ENCODE results near the gene CCDC40. TPM values are rescaled to one million over a fixed set of nuclear protein-coding genes. Genes with fewer than 3 reads are reported as not detected.

The CCDC40 gene
- total RNA-seq, 1 experiment from 2014 or later = 7.5 TPM

GRCh38 chr17:79994602-79995001 is 41.8 kb upstream of the CCDC40 start:
- no peaks in the 10 kb centered on the region for H3K9me2 ChIP-seq (replicated peaks; ENCODE audit: low read length)
- DNase-seq = no peak
- CTCF ChIA-PET = interaction anchor here (1.0 to 1.5 kb wide), 2 partner anchors 14 to 107 kb away, joined by 3 to 4 read pairs; partner anchors contain the start of gene GAA
- no peak overlapping the region for H3K9ac ChIP-seq (ENCODE audit: low read length)
- H3K9me3 ChIP-seq (ENCODE audit: low read length) = no peaks in the 10 kb centered on the region
- no peak overlapping the region for H3K27ac ChIP-seq (ENCODE audit: low read length)
- TF ChIP-seq EZH2 (IDR thresholded peaks at IDR 0.05; ENCODE audit: low read length, unreplicated experiment) (no peak), EZH2phosphoT487 (IDR thresholded peaks at IDR 0.05; ENCODE audit: borderline replicate concordance, low read length) (no peak), CTCF (conservative IDR thresholded peaks at IDR 0.05; ENCODE audit: low read depth, low read length) (no peak)
- H3K79me2 ChIP-seq (ENCODE audit: low read length) = no peaks in the 10 kb centered on the region
- POLR2A ChIA-PET (ENCODE audit: unreplicated experiment) = interaction anchor here (0.7 kb wide), 1 partner anchor 1702 kb away, joined by 4 read pairs; no protein-coding TSS in a partner anchor
- no peaks in the 10 kb centered on the region for H3F3A ChIP-seq (ENCODE audit: low read length, unreplicated experiment)
- no peak for ATAC-seq
- no TSS peak for BruUV-seq (replicated peaks)
- no peak overlapping the region for H2AFZ ChIP-seq (ENCODE audit: low read length)
- intact Hi-C loops (cut with micrococcal nuclease) = loop anchor here (5.0 kb wide), 2 partner anchors 77 to 242 kb away; no protein-coding TSS in a partner anchor
- H3K4me2 ChIP-seq (ENCODE audit: low read length) = no peak overlapping the region
- no peak overlapping the region for H3K4me3 ChIP-seq (ENCODE audit: low read length)
- H4K20me1 ChIP-seq (ENCODE audit: low read length) = no peaks in the 10 kb centered on the region
- H3K4me1 ChIP-seq (ENCODE audit: insufficient read depth, low read length) = peaks cover 19% of the 10 kb centered on the region
- no peaks in the 10 kb centered on the region for H3K27me3 ChIP-seq (ENCODE audit: low read length)
- H3K36me3 ChIP-seq (ENCODE audit: low read depth, low read length) = no peaks in the 10 kb centered on the region

- H3F3A ChIP-seq (ENCODE audit: low read length, unreplicated experiment) = no peaks in the 10 kb centered on the region
- no peak overlapping the region for H3K9ac ChIP-seq (ENCODE audit: low read length)
- H4K20me1 ChIP-seq (ENCODE audit: low read length) = no peaks in the 10 kb centered on the region
- peaks cover 19% of the 10 kb centered on the region for H3K4me1 ChIP-seq (ENCODE audit: insufficient read depth, low read length)
- ChIA-PET CTCF (interaction anchor here (1.5 kb wide), 1 partner anchor 13 kb away, joined by 4 read pairs; no protein-coding TSS in a partner anchor), POLR2A (ENCODE audit: unreplicated experiment) (interaction anchor here (0.6 kb wide), 2 partner anchors 13 to 45 kb away, joined by 3 to 5 read pairs; no protein-coding TSS in a partner anchor)
- BruUV-seq (replicated peaks) = no TSS peak
- intact Hi-C loops (cut with micrococcal nuclease) = no loop called here
- H3K27me3 ChIP-seq (ENCODE audit: low read length) = no peaks in the 10 kb centered on the region
- H3K9me2 ChIP-seq (replicated peaks; ENCODE audit: low read length) = no peaks in the 10 kb centered on the region
- H3K4me3 ChIP-seq (ENCODE audit: low read length) = no peak overlapping the region
- TF ChIP-seq CTCF (conservative IDR thresholded peaks at IDR 0.05; ENCODE audit: low read depth, low read length) (no peak), EZH2 (IDR thresholded peaks at IDR 0.05; ENCODE audit: low read length, unreplicated experiment) (no peak), EZH2phosphoT487 (IDR thresholded peaks at IDR 0.05; ENCODE audit: borderline replicate concordance, low read length) (no peak)
- no peak for DNase-seq
- H3K79me2 ChIP-seq (ENCODE audit: low read length) = no peaks in the 10 kb centered on the region
- no peak for ATAC-seq
- no peak overlapping the region for H3K27ac ChIP-seq (ENCODE audit: low read length)
- no peaks in the 10 kb centered on the region for H3K9me3 ChIP-seq (ENCODE audit: low read length)
- no peak overlapping the region for H3K4me2 ChIP-seq (ENCODE audit: low read length)
- no peaks in the 10 kb centered on the region for H3K36me3 ChIP-seq (ENCODE audit: low read depth, low read length)
- H2AFZ ChIP-seq (ENCODE audit: low read length) = no peak overlapping the region
Measured at GRCh38 chr17:79995696-79996095, 40.7 kb upstream of the CCDC40 start.

- no peak overlapping the region for H3K4me3 ChIP-seq (ENCODE audit: low read length)
- H2AFZ ChIP-seq (ENCODE audit: low read length) = no peak overlapping the region
- no peaks in the 10 kb centered on the region for H3K36me3 ChIP-seq (ENCODE audit: low read depth, low read length)
- ATAC-seq (no peak), DNase-seq (no peak)
- intact Hi-C loops (cut with micrococcal nuclease) = no loop called here
- H3K79me2 ChIP-seq (ENCODE audit: low read length) = no peaks in the 10 kb centered on the region
- H3K9me2 ChIP-seq (replicated peaks; ENCODE audit: low read length) = no peaks in the 10 kb centered on the region
- H3K4me2 ChIP-seq (ENCODE audit: low read length) = no peak overlapping the region
- CTCF ChIA-PET = interaction anchor here (1.5 kb wide), 1 partner anchor 12 kb away, joined by 4 read pairs; no protein-coding TSS in a partner anchor
- no peaks in the 10 kb centered on the region for H3K9me3 ChIP-seq (ENCODE audit: low read length)
- TF ChIP-seq EZH2 (IDR thresholded peaks at IDR 0.05; ENCODE audit: low read length, unreplicated experiment) = no peak
- H3K27ac ChIP-seq (ENCODE audit: low read length) = no peak overlapping the region
- peaks cover 16% of the 10 kb centered on the region for H3K4me1 ChIP-seq (ENCODE audit: insufficient read depth, low read length)
- no TSS peak for BruUV-seq (replicated peaks)
- H3K9ac ChIP-seq (ENCODE audit: low read length) = no peak overlapping the region
- no peaks in the 10 kb centered on the region for H4K20me1 ChIP-seq (ENCODE audit: low read length)
- H3K27me3 ChIP-seq (ENCODE audit: low read length) = no peaks in the 10 kb centered on the region
- no peaks in the 10 kb centered on the region for H3F3A ChIP-seq (ENCODE audit: low read length, unreplicated experiment)
- POLR2A ChIA-PET (ENCODE audit: unreplicated experiment) = no interaction called here
Measured at GRCh38 chr17:79996291-79996690, 40.2 kb upstream of the CCDC40 start.
